Measurements from ENCODE around the gene SCAND1. TPM values are rescaled to one million over a fixed set of nuclear protein-coding genes. Genes with fewer than 3 reads are reported as not detected.
A peak's percentile ranks its signal among the peaks of the same experiment; 100 is the strongest.

SCAND1 gene
- total and polyA plus RNA-seq, 9 of the 15 experiments (the other 6 are each of a cell fraction or from before 2014, with no cell fraction given): 0.08 to 94.0 (median 5.8) TPM

- TF ChIP-seq DEAF1 (CRISPR knock-in tag; IDR thresholded peaks at IDR 0.05): peak; percentile 46; the same call in 1 of the 2 replicates
- TF ChIP-seq SAP30 (IDR thresholded peaks at IDR 0.05; ENCODE audit: borderline replicate concordance, insufficient read depth, low read depth, low read length, poor library complexity, severe bottlenecking): peak; percentile 19
- 0 out of 2 replicates have a peak, but pooled peaks have one; percentile 38 for TF ChIP-seq ZNF41 (CRISPR knock-in tag; conservative IDR thresholded peaks at IDR 0.05)
- peak; percentile 89 for TF ChIP-seq PHF20 (IDR thresholded peaks at IDR 0.05; ENCODE audit: partially characterized antibody)
- no peak for TF ChIP-seq CSDE1 (IDR thresholded peaks at IDR 0.05)
- peak; percentile 98 for TF ChIP-seq KAT2B (IDR thresholded peaks at IDR 0.05; ENCODE audit: low read depth, low read length)
- 0 out of 2 replicates have a peak, but pooled peaks have one; percentile 49 for TF ChIP-seq SRSF1 (IDR thresholded peaks at IDR 0.05; ENCODE audit: low read depth, low read length)
- TF ChIP-seq HDAC2 (IDR thresholded peaks at IDR 0.05): peak; percentile 83
- no peak for TF ChIP-seq PTTG1 (tag; IDR thresholded peaks at IDR 0.05; ENCODE audit: low read depth)
- TF ChIP-seq FOXA3 (CRISPR knock-in tag; conservative IDR thresholded peaks at IDR 0.05 in 1 of 2, IDR thresholded peaks at IDR 0.05 in 1 of 2): no peak
- TF ChIP-seq CHD4 (IDR thresholded peaks at IDR 0.05; ENCODE audit: insufficient read depth, insufficient replicate concordance, low read depth, low read length, poor library complexity, severe bottlenecking): no peak
- no peak; the same call in 1 of the 2 replicates for TF ChIP-seq ZNF274 (IDR thresholded peaks at IDR 0.05; ENCODE audit: borderline replicate concordance, low read depth, low read length)
- TF ChIP-seq MCM7 (IDR thresholded peaks at IDR 0.05): no peak
- TF ChIP-seq CXXC5 (CRISPR knock-in tag; IDR thresholded peaks at IDR 0.05): peak; percentile 93
- no peak for TF ChIP-seq RUNX1 (IDR thresholded peaks at IDR 0.05; ENCODE audit: low read depth)
- peak; percentile 87; the same call in 1 of the 2 replicates for TF ChIP-seq SREBF1 (IDR thresholded peaks at IDR 0.05; ENCODE audit: borderline replicate concordance, low read depth, low read length)
- no peak; the same call in 1 of the 2 replicates for TF ChIP-seq ZNF197 (CRISPR knock-in tag; IDR thresholded peaks at IDR 0.05; ENCODE audit: low read depth)
- TF ChIP-seq ZC3H4 (CRISPR knock-in tag; IDR thresholded peaks at IDR 0.05; ENCODE audit: borderline replicate concordance): no peak
- peak; percentile 62 for TF ChIP-seq MBD2 (IDR thresholded peaks at IDR 0.05; ENCODE audit: borderline replicate concordance, low read depth)
- no peak for TF ChIP-seq ZNF644 (tag; IDR thresholded peaks at IDR 0.05; ENCODE audit: low read depth)
- no peak for TF ChIP-seq ZBTB8A (IDR thresholded peaks at IDR 0.05; ENCODE audit: partially characterized antibody)
- no peak for TF ChIP-seq NELFE (IDR thresholded peaks at IDR 0.05; ENCODE audit: insufficient read depth, insufficient read length)
- no peak for TF ChIP-seq ZNF316 (IDR thresholded peaks at IDR 0.05)
- no peak for TF ChIP-seq TEAD4 (IDR thresholded peaks at IDR 0.05; ENCODE audit: low read length)
- no peak for TF ChIP-seq TEAD4 (CRISPR knock-in tag; IDR thresholded peaks at IDR 0.05; ENCODE audit: borderline replicate concordance)
- TF ChIP-seq NR4A1 (CRISPR knock-in tag; IDR thresholded peaks at IDR 0.05): 0 out of 2 replicates have a peak, but pooled peaks have one; percentile 29
- 0 out of 2 replicates have a peak, but pooled peaks have one; percentile 18 for TF ChIP-seq NR4A1 (tag; IDR thresholded peaks at IDR 0.05)
- TF ChIP-seq HLTF (IDR thresholded peaks at IDR 0.05): no peak
- peak in 1 of 2 experiments; percentile 57; a peak in 2 of 4 replicates for TF ChIP-seq HDAC1 (IDR thresholded peaks at IDR 0.05)
Measured at GRCh38 chr20:35954200-35954906, at the start of gene SCAND1 (continued).

All from K562 (cell line).